Activated naive CD4-positive, alpha-beta T cell treated with anti-CD3 and anti-CD28 coated beads, Interleukin-2, amount 50 U/mL, for 24 hours (primary cell): ENCODE measurements around the gene TEX13D.
"Not testable (repeated sequence)": the region's sequence is repeated elsewhere in the genome, so short reads cannot be mapped to it uniquely, and the experiment has no call there.

Experiments
- H3K27ac Mint-ChIP-seq: one replicate; pipeline ENCODE4 v1.8.0; 2021; ENCODE audit warnings: mild to moderate bottlenecking, mixed read lengths
- H3K27me3 Mint-ChIP-seq: one replicate; pipeline ENCODE4 v1.8.0; 2021; ENCODE audit warnings: mixed read lengths
- H3K36me3 Mint-ChIP-seq: one replicate; pipeline ENCODE4 v1.8.0; 2021; ENCODE audit warnings: mixed read lengths
- H3K4me1 Mint-ChIP-seq: one replicate; pipeline ENCODE4 v1.8.0; 2021; ENCODE audit warnings: mixed read lengths
- H3K4me3 Mint-ChIP-seq: one replicate; pipeline ENCODE4 v1.8.0; 2021; ENCODE audit warnings: mild to moderate bottlenecking, mixed read lengths
- H3K9me3 Mint-ChIP-seq: one replicate; pipeline ENCODE4 v1.8.0; 2021; ENCODE audit warnings: mixed read lengths

TEX13D gene

DNA sequence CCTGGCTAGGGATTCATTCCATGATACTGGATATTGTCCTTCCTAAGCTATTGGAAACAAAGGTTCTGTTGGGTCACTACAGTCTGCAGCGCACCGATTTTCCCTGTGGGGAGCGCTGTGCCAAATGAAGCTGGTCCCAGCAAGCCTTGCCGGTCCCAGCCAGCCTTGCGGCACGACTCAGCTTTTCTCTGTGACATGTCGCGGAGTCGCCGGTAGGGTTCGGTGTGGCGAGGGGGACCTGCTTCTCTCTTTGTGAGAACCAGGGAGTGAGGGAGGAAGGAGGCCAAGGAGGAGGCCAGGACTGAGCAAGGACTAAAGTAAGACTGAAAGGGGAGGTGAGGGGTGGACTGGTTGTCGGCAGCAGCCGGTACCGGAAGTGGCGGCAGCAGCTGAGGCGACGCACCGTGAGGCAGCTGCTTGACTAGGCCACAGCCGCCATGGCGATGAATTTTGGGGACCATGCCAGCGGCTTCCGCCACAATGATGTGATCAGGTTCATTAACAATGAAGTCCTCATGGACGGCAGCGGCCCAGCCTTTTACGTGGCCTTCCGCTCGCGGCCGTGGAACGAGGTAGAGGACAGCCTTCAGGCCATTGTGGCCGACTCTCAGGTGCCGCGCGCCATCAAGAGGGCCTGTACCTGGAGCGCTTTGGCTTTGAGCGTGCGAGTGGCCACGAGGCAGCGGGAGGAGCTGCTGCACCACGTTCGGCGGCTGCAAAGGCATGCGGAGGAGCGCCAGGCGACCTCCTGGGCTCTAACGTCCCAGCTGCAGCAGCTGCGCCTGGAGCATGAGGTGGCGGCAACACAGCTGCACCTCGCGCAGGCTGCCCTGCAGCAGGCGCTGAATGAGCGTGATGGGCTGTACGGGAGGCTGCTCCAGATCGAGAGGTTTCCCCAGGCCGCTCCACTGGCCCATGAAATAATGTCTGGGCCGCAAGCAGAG is at the start of gene TEX13D:
Gene TEX13D, plus strand, starts transcription at position 180 of the 944 bp plus-strand sequence. Its CDS starts 258 bp downstream, at position 438.
- H3K27ac Mint-ChIP-seq, result no peak within 1 kb of the TSS
- H3K27me3 Mint-ChIP-seq, result no peaks in the 10 kb centered on the region
- H3K36me3 Mint-ChIP-seq, result no peaks in the 10 kb centered on the region
- no peaks in the 10 kb centered on the region for H3K9me3 Mint-ChIP-seq
- no peak within 1 kb of the TSS for H3K4me3 Mint-ChIP-seq
- peaks cover 10% of the 10 kb centered on the region for H3K4me1 Mint-ChIP-seq

DNA sequence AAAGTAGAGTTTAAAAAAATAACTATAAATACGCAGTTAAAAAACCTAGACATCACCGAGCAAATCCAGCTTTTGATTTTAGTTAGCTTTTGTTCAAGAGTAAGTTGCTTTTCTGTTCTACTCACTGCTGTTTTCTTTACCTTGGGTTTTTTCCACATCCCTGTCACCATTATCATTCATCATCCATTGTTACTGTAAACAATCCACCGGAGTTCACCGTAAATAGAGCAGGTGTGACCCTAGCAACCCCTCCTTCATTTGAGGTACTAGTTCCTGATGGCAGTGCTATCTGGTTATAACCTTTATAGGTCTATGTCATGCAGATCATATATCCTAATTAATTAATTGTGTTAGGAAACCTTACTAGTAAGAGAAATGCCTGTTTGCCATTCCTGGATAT is 43.0 kb upstream of the TEX13D start:
- no peak overlapping the region for H3K27ac Mint-ChIP-seq
- no peaks in the 10 kb centered on the region for H3K27me3 Mint-ChIP-seq
- H3K4me3 Mint-ChIP-seq, result no peak overlapping the region
- H3K36me3 Mint-ChIP-seq, result no peaks in the 10 kb centered on the region
- H3K9me3 Mint-ChIP-seq, result no peaks in the 10 kb centered on the region
- no peaks in the 10 kb centered on the region for H3K4me1 Mint-ChIP-seq

DNA sequence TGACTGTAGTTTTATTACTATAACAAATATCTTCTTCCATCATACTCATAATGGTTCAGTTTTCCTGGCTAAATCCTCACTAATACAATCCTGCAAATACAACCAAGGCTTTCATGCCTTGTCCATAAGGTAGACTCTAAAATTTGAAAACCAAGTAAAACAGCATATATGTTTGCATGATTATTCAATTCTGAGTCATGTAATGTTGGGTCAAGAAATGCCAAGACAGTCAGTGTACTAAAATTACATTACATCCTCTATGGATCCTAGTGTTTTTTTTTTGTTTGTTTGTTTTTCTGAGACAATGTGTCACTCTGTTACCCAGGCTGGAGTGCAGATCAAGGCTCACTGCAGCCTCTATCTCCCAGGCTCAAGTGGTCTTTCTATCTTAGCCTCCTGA is 38.6 kb upstream of the TEX13D start:
- no peaks in the 10 kb centered on the region for H3K9me3 Mint-ChIP-seq
- H3K4me3 Mint-ChIP-seq, result no peak overlapping the region
- no peak overlapping the region for H3K27ac Mint-ChIP-seq
- H3K36me3 Mint-ChIP-seq, result no peaks in the 10 kb centered on the region
- H3K4me1 Mint-ChIP-seq, result peaks cover 8% of the 10 kb centered on the region
- no peaks in the 10 kb centered on the region for H3K27me3 Mint-ChIP-seq

DNA sequence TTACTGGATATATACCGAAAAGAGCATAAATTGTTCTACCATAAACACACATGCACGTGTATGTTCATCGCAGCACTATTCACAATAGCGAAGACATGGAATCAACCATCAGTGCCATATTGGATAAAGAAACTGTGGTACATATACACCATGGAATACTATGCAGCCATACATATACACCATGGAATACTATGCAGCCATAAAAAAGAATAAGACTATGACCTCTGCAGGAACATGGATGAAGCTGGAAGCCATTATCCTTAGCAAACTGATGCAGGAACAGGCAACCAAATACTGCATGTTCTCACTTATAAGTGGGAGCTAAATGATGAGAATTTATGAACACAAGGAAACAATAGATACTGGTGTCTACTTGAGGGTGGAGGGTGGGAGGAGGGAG is 33.1 kb upstream of the TEX13D start:
- not testable (repeated sequence) for H3K27me3 Mint-ChIP-seq, H3K27ac Mint-ChIP-seq, H3K9me3 Mint-ChIP-seq, H3K36me3 Mint-ChIP-seq, H3K4me3 Mint-ChIP-seq
- peaks cover 28% of the 10 kb centered on the region for H3K4me1 Mint-ChIP-seq

DNA sequence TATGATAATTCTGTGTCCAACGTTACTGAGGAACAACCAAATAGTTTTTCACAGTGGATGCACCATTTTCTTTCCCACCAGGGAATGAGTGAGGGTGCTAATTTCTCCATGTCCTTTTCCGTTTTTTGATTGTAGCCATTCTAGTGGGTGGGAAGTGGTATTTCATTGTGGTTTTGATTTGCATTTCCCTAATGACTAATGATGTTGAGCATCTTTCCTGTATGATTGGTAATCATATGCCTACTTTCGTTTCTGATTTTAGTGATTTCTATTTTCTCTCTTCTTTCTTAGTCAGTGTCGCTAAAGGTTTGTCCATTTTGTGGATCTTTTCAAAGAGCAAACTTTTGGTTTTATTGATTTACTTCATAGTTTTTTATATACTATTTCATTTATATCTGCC is 32.1 kb upstream of the TEX13D start:
- H3K27me3 Mint-ChIP-seq, result no peaks in the 10 kb centered on the region
- peaks cover 24% of the 10 kb centered on the region for H3K4me1 Mint-ChIP-seq
- no peaks in the 10 kb centered on the region for H3K36me3 Mint-ChIP-seq
- H3K27ac Mint-ChIP-seq, result peak overlapping the region; percentile 53
- no peak overlapping the region for H3K4me3 Mint-ChIP-seq
- H3K9me3 Mint-ChIP-seq, result no peaks in the 10 kb centered on the region

DNA sequence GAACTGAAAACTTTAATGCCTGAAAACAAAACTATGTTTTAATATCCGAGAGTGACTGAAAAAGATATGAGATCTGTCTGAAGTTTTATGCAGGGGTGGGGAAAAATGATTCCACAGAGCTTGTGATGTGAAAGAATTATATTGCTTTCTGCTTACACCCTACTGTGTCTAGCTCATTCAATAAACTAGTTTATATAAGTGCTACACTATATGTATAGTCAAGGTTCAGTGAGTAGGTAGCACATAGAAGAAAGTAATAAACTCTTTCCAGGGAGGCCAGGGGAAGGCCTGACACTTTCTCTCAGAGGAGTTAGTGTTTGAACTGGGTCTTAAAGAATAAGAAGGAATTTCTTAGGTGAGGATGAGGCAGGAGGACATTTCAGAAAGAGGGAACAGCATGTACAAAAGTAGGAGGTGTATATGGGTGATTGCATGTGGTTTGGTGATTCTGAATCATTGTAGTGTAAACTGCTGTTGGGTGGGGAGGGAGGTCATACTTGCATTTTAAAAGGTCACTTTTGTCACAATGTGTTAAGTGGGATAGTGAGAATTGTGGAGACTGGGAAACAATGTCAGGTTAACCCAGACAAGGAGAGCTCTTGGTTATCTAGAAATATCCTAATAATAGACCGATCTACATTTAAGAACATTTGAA is 25.1 kb upstream of the TEX13D start:
- Mint-ChIP-seq H3K36me3 (no peaks in the 10 kb centered on the region), H3K27me3 (no peaks in the 10 kb centered on the region), H3K4me1 (peaks cover 10% of the 10 kb centered on the region), H3K27ac (no peak overlapping the region), H3K4me3 (no peak overlapping the region), H3K9me3 (peaks cover 4% of the 10 kb centered on the region)

DNA sequence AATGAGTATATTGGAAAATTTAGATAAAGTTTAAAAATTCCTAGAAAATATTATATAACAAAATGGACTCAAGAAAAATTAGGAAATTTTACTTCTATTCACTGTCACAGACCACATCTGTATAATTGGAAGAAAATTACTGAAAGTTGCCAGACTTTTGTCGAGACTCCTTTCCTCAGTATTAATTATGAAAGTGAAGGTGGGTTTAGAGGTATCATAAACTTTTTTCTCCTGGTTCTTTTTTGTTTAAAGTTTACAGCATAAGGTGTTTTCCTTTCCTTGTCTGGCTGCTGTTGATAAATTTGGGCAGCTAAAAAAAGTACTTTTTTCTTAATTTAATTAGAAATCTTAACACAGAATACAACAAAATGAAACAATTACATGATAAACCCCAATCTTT is 6.7 kb upstream of the TEX13D start:
- no peak overlapping the region for H3K4me3 Mint-ChIP-seq
- no peaks in the 10 kb centered on the region for H3K36me3 Mint-ChIP-seq
- no peaks in the 10 kb centered on the region for H3K9me3 Mint-ChIP-seq
- no peak overlapping the region for H3K27ac Mint-ChIP-seq
- no peaks in the 10 kb centered on the region for H3K27me3 Mint-ChIP-seq
- H3K4me1 Mint-ChIP-seq, result no peaks in the 10 kb centered on the region

DNA sequence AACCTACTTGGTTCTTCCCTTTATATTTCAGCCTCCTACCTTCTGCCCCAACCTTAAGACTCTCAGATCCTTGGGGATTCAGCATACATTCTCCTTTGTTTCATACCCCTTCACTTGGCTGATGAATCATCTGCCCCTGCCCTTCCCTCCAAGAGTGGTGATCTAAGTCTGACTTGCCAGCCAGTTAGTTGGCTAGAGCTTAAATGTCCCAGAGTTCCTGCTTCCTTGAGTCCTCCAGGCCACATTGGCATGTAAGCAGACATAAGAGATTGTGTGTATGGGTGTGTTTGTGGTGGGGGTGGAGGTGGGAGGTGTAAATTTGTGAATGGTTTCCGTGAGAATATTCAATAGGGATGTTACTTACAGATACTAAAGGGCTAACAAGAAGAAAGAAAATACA is 3.7 kb upstream of the TEX13D start:
- Mint-ChIP-seq H3K27me3 (no peaks in the 10 kb centered on the region), H3K4me3 (no peak overlapping the region), H3K9me3 (no peaks in the 10 kb centered on the region), H3K27ac (no peak overlapping the region), H3K36me3 (no peaks in the 10 kb centered on the region), H3K4me1 (no peaks in the 10 kb centered on the region)

DNA sequence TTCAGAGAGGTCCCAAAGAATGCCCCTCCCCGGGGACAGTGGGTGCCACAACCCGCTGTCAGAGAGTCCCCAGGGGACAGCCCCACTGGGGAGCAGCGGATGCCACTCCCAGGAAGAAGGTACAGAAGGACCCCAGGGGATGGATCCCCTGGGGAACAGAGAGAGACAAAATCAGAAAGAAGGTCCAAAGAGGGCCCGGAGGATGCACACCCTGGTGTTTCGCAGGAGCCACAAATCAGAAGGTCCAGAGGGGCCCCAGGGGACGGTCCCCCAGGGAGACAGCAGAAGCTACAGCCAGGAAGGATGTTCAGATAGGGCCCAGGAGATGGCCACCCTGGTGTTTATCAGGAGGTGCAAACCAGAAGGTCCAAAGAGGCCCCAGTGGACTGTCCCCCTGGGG is 1.4 kb downstream of the TEX13D start:
- no peak overlapping the region for H3K27ac Mint-ChIP-seq
- H3K36me3 Mint-ChIP-seq, result no peaks in the 10 kb centered on the region
- H3K27me3 Mint-ChIP-seq, result no peaks in the 10 kb centered on the region
- H3K4me3 Mint-ChIP-seq, result no peak overlapping the region
- peaks cover 10% of the 10 kb centered on the region for H3K4me1 Mint-ChIP-seq
- H3K9me3 Mint-ChIP-seq, result no peaks in the 10 kb centered on the region

DNA sequence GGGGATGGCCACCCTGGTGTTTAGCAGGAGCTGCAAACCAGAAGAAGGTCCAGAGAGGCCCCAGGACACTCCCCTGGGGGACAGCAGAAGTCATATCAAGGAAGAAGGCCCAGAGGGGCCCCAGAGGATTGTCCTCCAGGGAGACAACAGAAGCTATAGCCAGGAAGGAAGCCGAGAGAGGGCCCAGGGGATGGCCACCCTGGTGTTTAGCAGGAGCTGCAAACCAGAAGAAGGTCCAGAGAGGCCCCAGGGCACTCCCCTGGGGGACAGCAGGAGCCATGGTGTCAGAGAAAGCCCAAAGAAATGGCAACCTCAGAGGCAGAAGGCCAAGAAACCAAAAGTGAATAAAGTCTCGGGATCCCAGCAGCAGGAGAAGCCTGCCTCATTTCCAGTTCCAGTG is 2.1 kb downstream of the TEX13D start:
- H3K27me3 Mint-ChIP-seq, H3K9me3 Mint-ChIP-seq, H3K36me3 Mint-ChIP-seq, H3K4me3 Mint-ChIP-seq, H3K27ac Mint-ChIP-seq: not testable (repeated sequence)
- H3K4me1 Mint-ChIP-seq, result peaks cover 16% of the 10 kb centered on the region

DNA sequence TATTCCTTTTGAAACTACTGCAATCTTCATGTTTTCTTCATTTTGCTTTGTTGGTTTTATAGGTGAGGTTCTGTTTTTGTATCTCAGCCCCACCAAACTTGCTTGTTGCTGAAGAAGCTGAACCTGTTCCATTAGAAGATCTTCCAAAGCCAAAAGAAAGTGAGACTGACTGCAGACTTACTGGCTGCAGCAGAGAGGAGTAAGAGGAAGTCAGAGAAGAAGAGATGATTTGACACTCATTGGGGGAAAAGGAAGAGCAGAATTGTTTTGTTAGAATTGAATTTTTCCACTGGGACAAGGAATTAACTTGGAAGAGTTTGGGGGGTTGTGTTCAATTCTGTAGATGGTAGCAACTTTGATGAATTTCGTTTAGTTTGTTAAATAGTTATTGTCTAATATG is 3.1 kb downstream of the TEX13D start:
- peak overlapping the region; percentile 79 for H3K27ac Mint-ChIP-seq

DNA sequence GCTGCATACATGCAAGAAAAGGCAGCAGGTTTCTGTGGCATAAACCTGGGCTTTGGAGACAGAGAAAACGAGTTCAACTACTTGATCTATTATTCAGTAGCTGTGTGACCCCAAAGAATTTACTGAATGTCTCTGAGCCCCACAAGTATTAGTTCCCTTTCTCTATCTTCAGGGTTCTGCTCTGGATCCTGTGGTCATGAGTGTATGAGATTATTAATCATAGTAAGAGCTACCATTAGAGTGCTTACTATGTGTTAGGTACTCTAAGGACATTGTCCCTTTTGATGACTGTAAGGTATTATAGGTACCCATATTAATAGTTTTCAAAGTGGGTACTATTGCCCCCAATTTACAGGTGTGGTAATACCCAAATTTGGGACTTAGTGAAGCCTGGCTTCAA is 5.5 kb downstream of the TEX13D start:
- no peak overlapping the region for H3K27ac Mint-ChIP-seq
- H3K4me3 Mint-ChIP-seq, result no peak overlapping the region
- no peaks in the 10 kb centered on the region for H3K9me3 Mint-ChIP-seq
- no peaks in the 10 kb centered on the region for H3K36me3 Mint-ChIP-seq
- no peaks in the 10 kb centered on the region for H3K27me3 Mint-ChIP-seq
- peaks cover 37% of the 10 kb centered on the region for H3K4me1 Mint-ChIP-seq

More for the DNA sequence above, 3.1 kb downstream of the TEX13D start:
- Mint-ChIP-seq H3K9me3 (no peaks in the 10 kb centered on the region), H3K27me3 (no peaks in the 10 kb centered on the region), H3K4me3 (no peak overlapping the region), H3K36me3 (no peaks in the 10 kb centered on the region), H3K4me1 (peaks cover 17% of the 10 kb centered on the region)

DNA sequence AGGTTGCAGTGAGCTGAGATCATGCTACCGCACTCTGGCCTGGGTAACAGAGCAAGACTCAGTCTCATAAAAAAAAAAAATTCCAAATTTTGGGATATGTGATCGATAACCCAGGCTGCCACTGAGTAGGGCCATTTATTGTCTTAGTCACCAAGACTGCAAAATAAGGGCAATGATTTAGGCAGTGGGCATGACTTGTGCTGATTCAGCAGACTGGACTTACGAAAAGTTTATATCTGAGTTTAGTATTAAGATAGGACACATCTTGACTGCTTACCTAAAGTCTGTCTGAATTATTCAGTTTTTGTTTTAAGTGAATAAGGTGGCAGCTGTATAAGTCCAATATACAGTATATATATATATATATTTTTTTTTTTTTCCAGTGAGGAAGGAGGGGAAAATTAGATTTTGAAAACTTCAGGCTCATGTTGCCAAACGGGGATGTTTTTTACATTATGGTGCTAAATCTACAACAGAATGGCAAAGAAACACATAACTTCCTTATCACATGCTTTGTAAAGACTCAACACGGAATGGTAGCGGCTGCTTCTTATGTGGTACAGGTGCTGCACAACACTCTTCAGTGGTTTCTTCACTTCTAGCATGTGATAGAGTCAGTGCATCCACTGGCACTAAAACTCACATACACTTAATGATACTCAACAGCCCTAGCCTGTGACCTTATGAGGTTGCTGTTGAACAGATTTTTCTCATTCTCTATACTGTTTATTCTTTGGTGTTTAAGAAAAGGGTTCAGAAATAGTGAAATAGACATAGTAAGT is 6.5 kb downstream of the TEX13D start:
- Mint-ChIP-seq H3K36me3 (no peaks in the 10 kb centered on the region), H3K27me3 (no peaks in the 10 kb centered on the region), H3K4me3 (peak overlapping the region; percentile 11), H3K9me3 (no peaks in the 10 kb centered on the region), H3K4me1 (peaks cover 45% of the 10 kb centered on the region), H3K27ac (peak overlapping the region; percentile 76)

DNA sequence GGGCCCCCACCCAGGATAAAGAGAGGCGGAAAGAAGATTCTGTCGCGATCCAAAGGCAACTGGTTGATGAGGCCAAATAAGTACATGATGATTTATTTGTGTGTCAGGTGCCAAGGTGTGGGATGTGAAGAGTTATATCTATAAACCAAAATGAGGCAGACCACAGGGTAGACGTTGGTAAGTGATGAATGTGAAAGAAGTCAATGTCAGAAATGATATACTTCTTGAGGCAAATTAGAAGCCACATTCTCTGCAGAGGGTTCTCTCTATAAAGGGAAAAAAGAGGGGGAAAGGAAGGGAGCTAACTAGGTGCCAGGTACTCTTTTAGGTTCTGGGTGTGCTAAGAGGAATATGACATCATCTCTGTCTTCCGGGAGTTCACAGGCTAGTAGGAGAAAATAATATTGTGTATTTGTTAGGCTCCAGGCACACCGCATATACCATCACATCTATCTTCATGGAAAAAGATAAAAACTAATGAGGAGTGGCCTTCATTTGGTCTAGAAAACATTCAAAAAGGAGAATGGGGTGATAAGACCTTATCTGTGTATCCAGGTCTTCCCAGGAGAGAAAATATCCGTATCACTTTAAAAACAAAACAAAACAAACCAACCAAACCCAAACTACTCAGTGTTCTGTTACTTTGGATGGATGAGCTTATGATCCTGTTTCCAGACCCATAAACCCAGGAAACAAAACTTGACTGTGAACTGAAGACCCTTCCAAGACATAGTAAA is 9.1 kb downstream of the TEX13D start:
- no peaks in the 10 kb centered on the region for H3K9me3 Mint-ChIP-seq
- H3K27me3 Mint-ChIP-seq, result no peaks in the 10 kb centered on the region
- H3K4me3 Mint-ChIP-seq, result peak overlapping the region; percentile 66
- peaks cover 64% of the 10 kb centered on the region for H3K4me1 Mint-ChIP-seq
- peak overlapping the region; percentile 97 for H3K27ac Mint-ChIP-seq
- H3K36me3 Mint-ChIP-seq, result no peaks in the 10 kb centered on the region

DNA sequence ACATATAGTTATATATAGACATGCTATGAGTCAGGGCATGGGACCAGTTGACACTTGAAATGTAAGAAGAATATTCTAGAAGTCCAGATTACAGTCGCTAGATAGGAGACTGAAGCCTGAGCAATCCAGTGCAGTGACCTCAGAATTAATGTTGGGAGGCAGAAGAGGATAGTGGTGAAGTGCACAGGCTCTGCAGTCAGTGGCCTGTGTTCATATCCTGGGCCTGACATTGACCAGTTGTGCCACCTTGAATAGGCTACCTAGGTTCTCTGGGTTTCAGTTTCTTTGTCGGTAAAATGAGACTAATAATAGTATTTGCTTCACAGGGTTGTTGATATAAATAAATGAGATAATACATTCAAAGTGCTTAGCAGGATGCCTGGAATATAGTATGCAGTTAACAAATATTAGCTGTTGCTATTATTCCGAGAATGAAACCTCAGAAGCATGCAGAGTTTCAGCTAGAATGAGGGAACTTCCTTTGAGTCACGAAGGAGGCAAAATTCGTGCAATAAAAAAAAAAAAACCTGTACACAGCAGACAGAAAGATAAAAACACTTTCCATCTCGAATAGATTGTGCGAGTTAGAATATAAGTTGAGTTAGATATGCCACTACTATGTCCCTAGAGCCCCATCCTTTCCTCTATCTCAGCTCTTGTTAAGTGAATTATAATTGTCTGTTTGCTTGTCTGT is 9.9 kb downstream of the TEX13D start:
- H3K4me1 Mint-ChIP-seq, result peaks cover 62% of the 10 kb centered on the region
- no peaks in the 10 kb centered on the region for H3K27me3 Mint-ChIP-seq
- peak overlapping the region; percentile 66 for H3K4me3 Mint-ChIP-seq
- no peaks in the 10 kb centered on the region for H3K36me3 Mint-ChIP-seq
- no peaks in the 10 kb centered on the region for H3K9me3 Mint-ChIP-seq
- peak overlapping the region; percentile 97 for H3K27ac Mint-ChIP-seq
